ENCODE measurements around the gene FBXW4. TPM values are rescaled to one million over a fixed set of nuclear protein-coding genes. Genes with fewer than 3 reads are reported as not detected.

FBXW4 gene
- total RNA-seq, 4 donors from 2014 or later = 45.1 to 94.7 (median 64.3) TPM

GRCh38 chr10:101572785-101573184 is 122.2 kb downstream of the FBXW4 start:
- peaks cover 0 to 8% of the 10 kb centered on the region in 2 donors for H3K9me3 ChIP-seq
- no peaks in the 10 kb centered on the region for H3K36me3 ChIP-seq
- no peak overlapping the region for H3K4me3 ChIP-seq
- no peak for TF ChIP-seq CTCF (IDR thresholded peaks at IDR 0.05)
- TF ChIP-seq POLR2A (IDR thresholded peaks at IDR 0.05) = no peak
- no peak for DNase-seq
- intact Hi-C loops (cut with DNase I; ENCODE audit: low total_unique reads) = no loop called here
- H3K4me1 ChIP-seq = peaks cover 0 to 15% of the 10 kb centered on the region in 2 donors
- peaks cover 9 to 13% of the 10 kb centered on the region in 2 donors for H3K27me3 ChIP-seq
- no peak overlapping the region for H3K27ac ChIP-seq

- TF ChIP-seq CTCF (IDR thresholded peaks at IDR 0.05) (no peak), POLR2A (IDR thresholded peaks at IDR 0.05) (no peak)
- Histone ChIP-seq H3K27me3 (peaks cover 10 to 16% of the 10 kb centered on the region in 2 donors), H3K9me3 (peaks cover 0 to 8% of the 10 kb centered on the region in 2 donors), H3K27ac (no peak overlapping the region), H3K4me1 (peaks cover 0 to 15% of the 10 kb centered on the region in 2 donors), H3K4me3 (no peak overlapping the region), H3K36me3 (no peaks in the 10 kb centered on the region)
- DNase-seq = no peak
- intact Hi-C loops (cut with DNase I; ENCODE audit: low total_unique reads) = no loop called here
Observed at GRCh38 chr10:101572126-101572525, 122.8 kb downstream of the FBXW4 start.

- H3K9me3 ChIP-seq = peaks cover 0 to 8% of the 10 kb centered on the region in 2 donors
- H3K27me3 ChIP-seq = peaks cover 16 to 24% of the 10 kb centered on the region in 2 donors
- no peak overlapping the region for H3K27ac ChIP-seq
- TF ChIP-seq CTCF (IDR thresholded peaks at IDR 0.05) (no peak), POLR2A (IDR thresholded peaks at IDR 0.05) (no peak)
- intact Hi-C loops (cut with DNase I; ENCODE audit: low total_unique reads) = no loop called here
- H3K4me3 ChIP-seq = no peak overlapping the region
- DNase-seq = no peak
- no peaks in the 10 kb centered on the region for H3K36me3 ChIP-seq
- H3K4me1 ChIP-seq = peaks cover 0 to 15% of the 10 kb centered on the region in 2 donors
Observed at GRCh38 chr10:101571271-101571925, 123.6 kb downstream of the FBXW4 start.

GRCh38 chr10:101570428-101571270 is 124.3 kb downstream of the FBXW4 start:
- Histone ChIP-seq H3K9me3 (peaks cover 0 to 8% of the 10 kb centered on the region in 2 donors), H3K27ac (no peak overlapping the region), H3K4me1 (peaks cover 0 to 15% of the 10 kb centered on the region in 2 donors), H3K27me3 (peaks cover 16 to 27% of the 10 kb centered on the region in 2 donors), H3K36me3 (no peaks in the 10 kb centered on the region), H3K4me3 (peak overlapping the region; percentile 31 to 34)
- intact Hi-C loops (cut with DNase I; ENCODE audit: low total_unique reads) = no loop called here
- no peak for TF ChIP-seq POLR2A (IDR thresholded peaks at IDR 0.05)
- TF ChIP-seq CTCF (IDR thresholded peaks at IDR 0.05) = no peak
- DNase-seq = no peak

Measured in uterus (tissue), 4 donors.